GM12891 (cell line): Measurements from ENCODE around the gene NDUFA1.

Source experiments
- POLR2A ChIP-seq: IDR thresholded peaks from 2 replicates; pipeline ENCODE4 v1.6.1; 2011; ENCODE audit warnings: low read depth, low read length, control low read depth
- POLR2AphosphoS5 ChIP-seq: IDR thresholded peaks from 2 replicates; pipeline ENCODE4 v1.6.1; 2011; ENCODE audit warnings: low read depth, low read length, control low read depth
- SPI1 ChIP-seq: IDR thresholded peaks from 2 replicates; pipeline ENCODE4 v1.6.1; 2011; ENCODE audit warnings: low read depth, low read length, control low read depth
- TAF1 ChIP-seq: IDR thresholded peaks from 2 replicates; pipeline ENCODE4 v1.6.1; 2011; ENCODE audit warnings: low read depth, low read length, control low read depth

- TF ChIP-seq TAF1 (no peak), POLR2AphosphoS5 (no peak), POLR2A (no peak), SPI1 (no peak)
These were observed 43.2 kb upstream of the NDUFA1 start for GRCh38 chrX:119828446-119828845.
